Measurements from ENCODE around the gene CCDC12. TPM values are rescaled to one million over a fixed set of nuclear protein-coding genes. Genes with fewer than 3 reads are reported as not detected.

CCDC12 gene
- total and polyA plus RNA-seq, 3 donors from 2014 or later = 43.3 to 66.6 (median 59.6) TPM

DNA sequence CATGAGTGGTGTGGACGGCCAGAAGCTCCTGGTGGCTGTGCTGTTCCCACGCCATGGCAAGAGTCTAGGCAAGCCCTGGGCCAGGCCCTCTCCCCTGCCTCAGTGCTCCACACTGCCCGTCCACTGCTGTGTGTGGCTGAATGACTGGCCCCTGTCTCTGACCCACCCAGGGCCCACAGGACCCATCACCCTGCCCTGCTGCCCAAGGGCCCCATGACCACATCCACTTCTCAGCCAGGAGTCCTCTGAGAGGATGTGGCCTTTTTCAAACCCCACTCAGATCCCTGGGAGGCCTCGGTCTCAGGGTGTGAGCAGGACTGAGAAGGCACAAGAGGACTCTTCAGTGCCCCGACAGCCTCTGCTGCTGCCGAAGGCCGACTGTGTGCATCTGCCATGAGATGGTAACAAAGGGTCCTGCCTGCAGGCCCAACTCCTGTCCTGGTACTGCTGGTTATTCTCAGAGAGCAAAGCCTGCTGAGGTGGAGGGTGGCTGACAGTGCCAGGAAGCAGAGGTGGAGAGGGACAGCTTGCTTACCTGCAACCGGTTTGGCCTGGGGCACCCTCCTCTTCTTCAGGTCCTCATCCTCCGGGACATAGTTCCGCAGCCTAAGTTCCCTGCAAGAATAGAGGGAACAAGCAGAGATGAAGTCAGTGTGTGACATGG lies 51.5 kb downstream of the CCDC12 start:
- Histone ChIP-seq H3K36me3 (ENCODE audit: low read depth, missing control alignments) (no peaks in the 10 kb centered on the region), H3K4me1 (peaks cover 23% of the 10 kb centered on the region), H3K4me3 (no peak overlapping the region), H3K27me3 (no peaks in the 10 kb centered on the region), H3K9me3 (no peaks in the 10 kb centered on the region), H3K27ac (no peak overlapping the region)
- intact Hi-C loops (cut with DNase I; ENCODE audit: low total_unique reads) = loop anchor here (5.0 kb wide), 1 partner anchor 72 kb away; no protein-coding TSS in a partner anchor
- TF ChIP-seq POLR2A (IDR thresholded peaks at IDR 0.05) = no peak
- TF ChIP-seq, protein P1, sequence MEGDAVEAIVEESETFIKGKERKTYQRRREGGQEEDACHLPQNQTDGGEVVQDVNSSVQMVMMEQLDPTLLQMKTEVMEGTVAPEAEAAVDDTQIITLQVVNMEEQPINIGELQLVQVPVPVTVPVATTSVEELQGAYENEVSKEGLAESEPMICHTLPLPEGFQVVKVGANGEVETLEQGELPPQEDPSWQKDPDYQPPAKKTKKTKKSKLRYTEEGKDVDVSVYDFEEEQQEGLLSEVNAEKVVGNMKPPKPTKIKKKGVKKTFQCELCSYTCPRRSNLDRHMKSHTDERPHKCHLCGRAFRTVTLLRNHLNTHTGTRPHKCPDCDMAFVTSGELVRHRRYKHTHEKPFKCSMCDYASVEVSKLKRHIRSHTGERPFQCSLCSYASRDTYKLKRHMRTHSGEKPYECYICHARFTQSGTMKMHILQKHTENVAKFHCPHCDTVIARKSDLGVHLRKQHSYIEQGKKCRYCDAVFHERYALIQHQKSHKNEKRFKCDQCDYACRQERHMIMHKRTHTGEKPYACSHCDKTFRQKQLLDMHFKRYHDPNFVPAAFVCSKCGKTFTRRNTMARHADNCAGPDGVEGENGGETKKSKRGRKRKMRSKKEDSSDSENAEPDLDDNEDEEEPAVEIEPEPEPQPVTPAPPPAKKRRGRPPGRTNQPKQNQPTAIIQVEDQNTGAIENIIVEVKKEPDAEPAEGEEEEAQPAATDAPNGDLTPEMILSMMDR (IDR thresholded peaks at IDR 0.05) = no peak
- 87 to 94% methylated on average over 9 of the region's 10 CpGs for WGBS, 2 donors
- no peak for DNase-seq

DNA sequence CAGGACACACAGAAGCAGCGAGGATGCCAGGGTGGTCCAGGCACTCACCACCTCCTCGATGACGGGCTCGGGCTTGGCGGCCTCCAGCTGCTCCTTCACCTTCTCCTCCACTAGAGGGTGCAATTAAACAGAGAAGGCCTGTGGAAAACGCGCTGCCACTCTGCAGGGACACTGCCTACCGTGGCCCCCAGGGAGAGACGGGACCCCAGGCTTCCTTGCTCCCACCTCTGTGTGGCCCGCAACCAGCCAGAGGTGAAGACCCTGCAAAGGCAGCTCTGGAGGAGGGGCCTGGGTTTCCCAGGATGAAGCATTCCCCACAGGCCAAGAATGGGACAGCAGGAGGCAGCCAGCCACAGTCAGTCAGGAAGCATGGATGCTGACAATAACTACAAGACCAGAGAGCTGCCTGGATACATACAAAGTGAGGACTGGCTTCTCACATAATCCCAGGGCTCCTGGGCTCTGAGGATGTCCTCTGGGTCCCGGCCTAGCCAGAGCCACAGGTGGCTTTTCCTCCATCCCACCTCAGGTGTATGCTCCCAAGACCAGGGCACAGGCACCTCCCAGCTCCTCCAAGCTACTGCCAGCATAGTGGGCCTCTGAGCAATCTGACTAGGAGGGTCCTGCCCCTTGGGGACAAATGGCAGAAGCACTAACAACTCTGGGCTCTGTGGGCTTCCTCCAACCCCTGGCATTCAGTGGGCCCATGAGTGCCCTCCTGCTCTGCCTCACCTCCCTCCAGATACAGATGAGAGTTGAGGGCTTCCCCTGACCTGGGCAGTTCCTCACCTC lies 52.8 kb downstream of the CCDC12 start:
- 62 to 68% methylated on average over 5 to 11 of the region's 11 CpGs for WGBS, 2 donors
- intact Hi-C loops (cut with DNase I; ENCODE audit: low total_unique reads) = loop anchor here (5.0 kb wide), 1 partner anchor 74 kb away; no protein-coding TSS in a partner anchor

DNA sequence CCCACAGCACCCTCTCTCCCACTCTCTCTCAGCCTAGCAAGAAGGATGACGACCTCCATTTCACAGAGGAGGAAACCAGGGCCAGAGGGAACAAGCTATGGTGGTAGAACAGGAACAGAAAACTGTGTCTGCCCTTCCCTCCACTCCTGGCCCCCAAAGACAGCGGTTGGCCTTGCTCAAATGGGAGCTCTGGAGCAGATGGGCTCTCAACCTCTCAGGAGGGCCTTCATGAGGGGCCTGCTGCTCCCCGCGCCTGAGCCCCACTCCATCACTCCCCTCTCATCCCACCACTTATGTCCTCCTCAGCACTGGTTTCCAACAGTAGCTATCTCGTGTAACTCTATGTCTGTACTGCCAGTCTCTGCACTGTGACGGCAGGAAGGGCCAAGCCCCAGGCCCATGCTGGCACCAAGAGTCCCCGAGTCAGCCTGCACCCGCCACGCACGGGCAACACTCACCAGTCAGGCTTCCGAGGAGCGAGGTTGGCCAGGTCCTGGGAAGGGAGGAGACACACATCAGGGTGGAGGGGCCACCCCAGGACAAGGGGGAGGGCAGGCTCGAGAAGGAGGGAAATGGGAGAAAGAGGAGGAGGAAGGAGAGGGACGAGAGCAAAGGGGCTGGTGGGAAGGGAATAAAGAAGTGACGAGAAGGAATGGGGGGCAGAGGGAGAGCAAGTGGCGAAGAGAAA lies 53.5 kb downstream of the CCDC12 start:
- Histone ChIP-seq H3K27me3 (no peaks in the 10 kb centered on the region), H3K4me3 (no peak overlapping the region), H3K27ac (no peak overlapping the region), H3K9me3 (no peaks in the 10 kb centered on the region), H3K4me1 (peaks cover 23% of the 10 kb centered on the region), H3K36me3 (ENCODE audit: low read depth, missing control alignments) (no peaks in the 10 kb centered on the region)
- 84 to 91% methylated on average over 16 of the region's 16 CpGs for WGBS, 2 donors
- TF ChIP-seq POLR2A (IDR thresholded peaks at IDR 0.05) = no peak
- TF ChIP-seq, protein P1 (IDR thresholded peaks at IDR 0.05) = no peak
- no peak for DNase-seq
- intact Hi-C loops (cut with DNase I; ENCODE audit: low total_unique reads) = loop anchor here (5.0 kb wide), 1 partner anchor 74 kb away; no protein-coding TSS in a partner anchor

More for the DNA sequence above, 52.8 kb downstream of the CCDC12 start:
- no peak overlapping the region for H3K27ac ChIP-seq
- H3K36me3 ChIP-seq (ENCODE audit: low read depth, missing control alignments) = no peaks in the 10 kb centered on the region
- no peak for TF ChIP-seq POLR2A (IDR thresholded peaks at IDR 0.05)
- TF ChIP-seq, protein P1 (IDR thresholded peaks at IDR 0.05) = peak; percentile 56 to 74 (median 58)
- H3K27me3 ChIP-seq = no peaks in the 10 kb centered on the region
- H3K4me1 ChIP-seq = peaks cover 23% of the 10 kb centered on the region
- H3K4me3 ChIP-seq = no peak overlapping the region
- H3K9me3 ChIP-seq = no peaks in the 10 kb centered on the region
- no peak for DNase-seq

DNA sequence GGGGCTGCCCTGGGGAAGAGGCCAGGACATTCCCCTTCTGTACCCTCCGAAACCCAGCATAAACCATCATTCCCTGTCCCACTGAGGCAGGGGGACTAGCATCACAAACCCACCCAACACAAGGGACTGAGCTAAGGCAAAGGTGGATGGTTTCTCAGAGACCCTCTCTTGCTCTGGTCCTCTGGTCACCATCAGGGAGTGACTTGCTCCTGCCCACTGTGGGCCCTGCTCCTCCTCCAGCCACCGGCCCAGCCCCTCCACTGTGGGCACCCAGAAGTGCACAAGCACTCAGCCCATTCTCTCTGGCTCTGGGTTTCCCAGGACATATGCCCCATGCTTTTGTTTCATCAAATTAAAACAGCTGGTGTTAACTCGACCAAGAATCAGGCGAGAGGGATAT lies 54.1 kb downstream of the CCDC12 start:
- TF ChIP-seq, protein P1 (IDR thresholded peaks at IDR 0.05) = no peak
- TF ChIP-seq POLR2A (IDR thresholded peaks at IDR 0.05) = no peak
- DNase-seq = no peak
- peaks cover 18% of the 10 kb centered on the region for H3K4me1 ChIP-seq
- H3K27me3 ChIP-seq = no peaks in the 10 kb centered on the region
- H3K4me3 ChIP-seq = no peak overlapping the region
- H3K9me3 ChIP-seq = no peaks in the 10 kb centered on the region
- H3K36me3 ChIP-seq (ENCODE audit: low read depth, missing control alignments) = no peaks in the 10 kb centered on the region
- intact Hi-C loops (cut with DNase I; ENCODE audit: low total_unique reads) = loop anchor here (5.0 kb wide), 1 partner anchor 75 kb away; no protein-coding TSS in a partner anchor
- 94 to 99% methylated on average over 4 of the region's 4 CpGs for WGBS, 2 donors
- no peak overlapping the region for H3K27ac ChIP-seq
